Inflammatory macrophage treated with lipopolysaccharide for 4 hours (primary cell): ENCODE results near the gene SLC9A9.

ENCODE experiments used
- DNase-seq: peaks from one replicate; pipeline ENCODE4 v3.0.0-alpha.2; 2020

Gene SLC9A9

GRCh38 chr3:143634991-143635390 is 213.3 kb downstream of the SLC9A9 start:
- no peak for DNase-seq

- no peak for DNase-seq
Observed at GRCh38 chr3:143634427-143634826, 213.8 kb downstream of the SLC9A9 start.

GRCh38 chr3:143633816-143634215 is 214.5 kb downstream of the SLC9A9 start:
- no peak for DNase-seq

- DNase-seq = no peak
Observed at GRCh38 chr3:143629726-143630125, 218.5 kb downstream of the SLC9A9 start.

- no peak for DNase-seq
Observed at GRCh38 chr3:143628971-143629370, 219.3 kb downstream of the SLC9A9 start.

- DNase-seq = no peak
Observed at GRCh38 chr3:143627336-143627735, 220.9 kb downstream of the SLC9A9 start.

- DNase-seq = peak; percentile 57
Observed at GRCh38 chr3:143619231-143619630, 229.0 kb downstream of the SLC9A9 start.

DNA sequence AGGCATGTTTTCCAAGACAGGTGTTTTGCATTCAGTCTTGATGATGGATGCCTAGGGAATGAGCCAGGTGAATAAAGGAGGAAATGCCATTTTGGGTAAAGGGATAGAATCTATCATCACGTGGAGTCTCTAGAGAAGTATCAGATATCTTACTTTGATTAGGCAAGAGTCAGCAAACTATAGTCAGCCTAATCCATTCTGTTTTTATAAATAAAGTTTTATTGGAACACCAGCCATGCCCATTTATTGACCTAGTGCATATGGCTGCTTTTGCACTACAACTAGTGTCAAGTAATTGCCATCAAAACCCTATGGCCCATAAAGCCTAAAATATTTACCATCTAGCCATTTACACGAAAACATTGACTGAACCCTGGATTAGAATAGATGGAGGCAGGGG is 231.2 kb downstream of the SLC9A9 start:
- no peak for DNase-seq

DNA sequence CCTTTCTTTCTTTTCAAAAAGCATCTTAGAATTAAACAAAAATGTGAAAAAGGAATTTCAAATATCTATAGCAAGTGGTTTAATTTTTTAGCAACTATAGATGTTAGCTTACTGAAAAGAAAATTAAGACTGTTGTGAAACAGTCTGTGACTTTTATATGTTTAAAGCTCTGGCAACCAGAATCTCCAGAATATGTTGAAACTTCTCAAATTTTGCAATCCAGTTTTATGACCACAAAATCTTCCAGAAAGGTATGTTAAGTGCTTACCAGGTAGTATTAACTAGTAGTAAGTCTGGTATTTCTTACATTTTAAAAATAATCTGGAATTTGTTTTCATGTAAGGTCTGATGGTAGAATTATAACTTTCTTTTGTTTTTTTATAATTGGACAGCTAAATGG is 235.0 kb downstream of the SLC9A9 start:
- peak; percentile 28 for DNase-seq

DNA sequence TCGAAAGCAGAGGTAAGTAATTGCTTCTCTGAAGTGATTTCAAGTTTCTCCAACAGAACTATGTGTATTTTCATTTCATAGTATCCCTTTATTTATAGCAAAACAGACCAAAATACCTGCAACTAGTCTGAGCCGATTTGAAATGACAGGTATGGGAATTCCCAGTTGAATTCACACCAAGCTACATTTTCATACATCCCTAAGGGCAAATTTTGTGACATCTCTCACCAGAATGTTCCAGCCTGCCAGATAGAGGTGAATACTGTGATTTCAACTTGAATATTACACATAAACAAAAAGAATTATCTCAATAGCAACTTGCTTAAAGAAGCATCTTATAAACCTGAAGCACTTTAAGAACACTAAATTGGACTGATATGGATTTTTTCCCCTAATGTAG is 235.7 kb downstream of the SLC9A9 start:
- no peak for DNase-seq

DNA sequence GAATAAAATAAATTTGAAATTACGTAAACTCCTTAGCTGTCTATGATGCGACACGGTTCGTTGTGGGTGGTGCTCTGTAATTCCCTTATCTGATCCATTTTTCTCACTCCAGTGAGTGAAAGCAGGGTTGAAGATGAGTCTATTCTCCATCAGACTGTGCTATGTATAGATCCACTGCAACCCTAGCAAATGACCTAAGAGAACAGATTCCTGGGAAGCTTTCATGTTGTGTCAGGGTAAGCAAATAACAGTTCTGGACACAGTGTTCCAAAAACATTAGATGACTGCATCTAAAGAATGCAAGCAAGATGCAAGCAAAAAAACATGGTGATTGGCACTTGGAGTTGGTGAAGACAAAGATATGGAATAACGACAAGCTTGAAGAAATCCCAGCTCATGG is 239.3 kb downstream of the SLC9A9 start:
- no peak for DNase-seq

DNA sequence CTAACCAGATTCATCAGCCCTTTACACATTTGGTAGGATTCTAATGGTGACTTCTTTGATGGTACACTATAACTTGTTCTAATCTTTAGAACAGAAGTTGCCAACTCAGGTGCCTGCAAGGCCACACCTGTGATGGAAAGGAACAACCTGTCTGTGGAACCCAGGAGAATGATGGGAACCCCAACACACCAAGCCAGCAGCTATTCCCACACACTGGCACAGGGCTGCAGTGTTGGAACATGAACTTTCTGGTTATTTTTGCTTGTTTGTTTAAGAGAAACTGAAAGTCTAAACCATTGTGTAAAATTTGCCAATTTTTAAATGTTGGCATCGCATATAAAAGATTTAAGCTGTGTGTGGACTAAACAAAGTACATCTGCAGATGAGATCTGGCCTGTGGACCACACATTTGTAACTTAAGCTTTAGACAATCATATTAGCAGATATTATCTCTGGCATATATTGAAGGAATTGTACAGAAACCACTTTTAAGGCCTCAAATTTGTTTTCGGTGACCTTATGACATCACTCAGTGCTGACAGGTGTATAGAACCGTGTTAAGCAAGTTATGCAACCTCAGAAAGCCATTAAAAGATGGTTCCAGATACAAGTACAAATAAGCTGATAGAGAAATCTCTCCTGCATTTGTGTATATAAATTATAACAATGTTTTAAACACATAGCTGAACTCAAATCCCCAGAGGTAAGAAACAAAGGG is 242.9 kb downstream of the SLC9A9 start:
- no peak for DNase-seq

DNA sequence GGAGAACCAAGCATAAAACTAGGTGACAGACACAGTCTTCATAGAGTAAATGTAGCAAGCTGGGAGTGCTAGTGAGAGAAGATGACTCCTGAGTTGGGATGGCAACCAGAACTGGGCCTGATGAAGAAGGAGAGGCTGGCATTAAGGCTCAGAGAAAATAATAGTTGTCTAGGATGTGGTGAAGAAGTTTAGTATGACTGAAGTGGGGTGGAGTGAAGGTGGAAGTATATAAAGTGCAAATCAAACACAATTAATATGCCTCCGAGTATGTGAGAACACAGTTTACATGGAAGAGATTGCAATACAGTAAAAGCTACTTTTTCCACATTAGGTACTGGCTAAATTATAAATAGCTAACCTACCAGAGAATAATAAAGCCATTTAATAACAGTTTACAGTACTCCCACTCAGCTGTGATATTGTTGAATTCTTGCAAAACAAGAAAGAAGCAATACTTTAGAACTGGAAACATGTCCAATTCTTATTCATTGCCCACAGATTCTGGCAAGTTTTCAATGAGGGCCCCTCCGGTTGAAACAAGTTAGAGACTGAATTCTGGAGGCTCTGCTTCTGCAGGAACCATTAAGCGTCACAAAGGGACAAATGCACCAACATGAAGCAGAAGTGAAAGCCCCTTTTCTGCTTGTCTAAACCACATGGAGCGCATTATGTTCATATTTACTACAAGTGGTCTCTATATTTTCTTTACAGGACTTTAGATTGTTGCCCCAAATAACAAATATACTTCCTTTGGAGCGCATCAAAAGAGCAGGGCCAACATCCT is 243.7 kb downstream of the SLC9A9 start:
- no peak for DNase-seq

DNA sequence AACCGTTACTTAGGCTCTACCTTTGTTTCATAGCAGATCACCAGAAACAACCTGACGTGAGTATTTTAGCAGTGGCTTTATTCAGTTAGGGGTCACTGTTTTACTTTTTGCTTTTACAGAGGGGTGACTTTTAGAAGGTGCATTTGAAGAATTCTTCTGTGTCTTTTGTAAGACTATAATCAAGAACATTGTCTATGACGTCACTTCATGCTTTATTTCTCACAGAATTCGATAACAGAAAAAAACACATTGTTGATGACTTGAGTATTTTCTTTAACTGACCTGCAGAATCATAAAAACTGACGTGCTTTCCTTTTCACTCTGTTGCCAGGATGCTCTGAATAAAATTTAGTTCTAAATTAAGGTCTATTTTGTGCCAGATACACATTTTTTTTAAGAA is 244.5 kb downstream of the SLC9A9 start:
- DNase-seq = no peak

- DNase-seq = no peak
Observed at GRCh38 chr3:143601723-143602484, 246.4 kb downstream of the SLC9A9 start.

- DNase-seq = peak; percentile 34
Observed at GRCh38 chr3:143600756-143601718, 247.2 kb downstream of the SLC9A9 start.

GRCh38 chr3:143597774-143598652 is 250.3 kb downstream of the SLC9A9 start:
- DNase-seq = no peak

DNA sequence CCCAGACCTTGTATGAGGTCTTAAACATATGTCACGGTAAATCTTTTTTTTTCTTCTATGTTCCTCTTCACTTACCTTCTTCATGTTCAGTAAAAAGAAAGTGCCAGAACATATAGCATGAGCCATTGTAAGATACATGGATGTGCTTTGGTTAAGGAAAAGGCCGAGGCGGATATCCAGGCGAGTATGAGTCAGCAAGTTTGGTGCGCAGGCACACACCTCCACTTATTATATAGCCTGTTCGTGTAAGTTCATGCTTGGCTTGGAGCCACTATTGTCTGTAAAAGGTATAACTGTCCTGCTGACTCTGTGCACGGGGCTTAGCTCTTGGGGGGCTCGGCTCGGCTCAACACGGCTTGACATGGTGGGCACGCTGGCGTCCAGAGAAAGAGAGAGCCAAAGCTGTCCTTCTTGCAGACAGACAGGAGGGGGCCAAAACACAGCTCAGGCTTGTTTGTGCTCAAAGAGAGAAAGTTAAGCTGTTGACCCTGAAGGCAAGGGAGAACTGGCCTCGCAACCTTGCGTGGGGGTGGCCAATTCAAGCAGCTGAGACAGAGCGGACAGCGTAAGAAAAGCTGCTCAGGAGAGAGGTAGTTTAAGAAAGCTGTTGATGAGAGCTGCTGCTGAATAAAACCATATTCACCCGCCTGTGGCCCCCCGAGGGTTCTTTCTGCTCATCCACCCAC is 251.2 kb downstream of the SLC9A9 start:
- no peak for DNase-seq

DNA sequence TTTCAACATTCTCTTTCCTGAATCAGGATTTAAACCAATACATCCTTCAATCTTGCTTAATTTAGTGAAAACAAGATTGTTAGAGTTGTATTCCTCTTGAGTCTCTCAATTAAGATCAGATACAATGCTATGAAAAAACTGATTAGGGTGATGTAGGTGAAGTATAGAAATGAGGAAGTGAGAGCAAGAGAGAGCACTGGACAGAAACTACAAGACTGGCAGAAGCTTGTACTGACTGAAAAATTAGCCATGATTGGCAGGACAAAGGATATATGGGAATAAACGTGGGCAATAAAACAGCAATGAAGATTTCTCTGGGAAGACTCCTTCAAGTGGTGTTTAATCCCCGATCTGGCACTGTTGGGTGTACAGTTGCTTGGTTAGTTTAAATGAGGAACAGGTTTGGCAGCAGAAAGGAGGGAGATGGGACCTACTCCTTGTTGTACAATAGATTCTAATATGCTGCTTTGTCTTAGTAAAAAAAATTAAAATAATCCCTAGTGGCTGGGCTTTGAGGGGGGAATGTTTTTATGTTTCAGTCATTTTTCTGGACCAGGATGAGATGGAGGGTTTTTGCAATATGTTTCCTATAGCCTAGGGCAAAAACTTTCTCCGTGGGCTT is 252.7 kb downstream of the SLC9A9 start:
- DNase-seq = peak; percentile 24

DNA sequence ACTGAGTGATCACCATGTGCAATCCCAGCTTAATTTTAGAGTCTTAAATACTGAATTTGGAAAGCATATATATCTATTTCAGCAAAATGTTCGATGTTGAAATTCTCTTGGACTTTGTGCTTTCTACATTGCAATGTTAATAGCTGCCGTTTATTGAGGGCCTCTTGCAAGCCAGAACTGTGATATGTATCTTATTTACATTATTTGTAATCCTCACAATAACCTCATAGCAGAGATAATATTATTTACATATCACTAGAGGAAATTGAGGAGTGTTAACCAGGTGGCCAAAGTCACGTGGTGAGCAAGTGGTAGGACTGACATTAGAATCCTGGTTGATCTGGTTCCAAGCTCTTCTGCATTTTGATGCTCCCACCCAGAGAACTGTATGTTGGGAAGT is 254.1 kb downstream of the SLC9A9 start:
- DNase-seq = no peak
